ENCODE results near the gene PLK4. TPM values are rescaled to one million over a fixed set of nuclear protein-coding genes. Genes with fewer than 3 reads are reported as not detected.

The PLK4 gene
- total RNA-seq = 16.3 and 17.4 TPM in 2 replicates

DNA sequence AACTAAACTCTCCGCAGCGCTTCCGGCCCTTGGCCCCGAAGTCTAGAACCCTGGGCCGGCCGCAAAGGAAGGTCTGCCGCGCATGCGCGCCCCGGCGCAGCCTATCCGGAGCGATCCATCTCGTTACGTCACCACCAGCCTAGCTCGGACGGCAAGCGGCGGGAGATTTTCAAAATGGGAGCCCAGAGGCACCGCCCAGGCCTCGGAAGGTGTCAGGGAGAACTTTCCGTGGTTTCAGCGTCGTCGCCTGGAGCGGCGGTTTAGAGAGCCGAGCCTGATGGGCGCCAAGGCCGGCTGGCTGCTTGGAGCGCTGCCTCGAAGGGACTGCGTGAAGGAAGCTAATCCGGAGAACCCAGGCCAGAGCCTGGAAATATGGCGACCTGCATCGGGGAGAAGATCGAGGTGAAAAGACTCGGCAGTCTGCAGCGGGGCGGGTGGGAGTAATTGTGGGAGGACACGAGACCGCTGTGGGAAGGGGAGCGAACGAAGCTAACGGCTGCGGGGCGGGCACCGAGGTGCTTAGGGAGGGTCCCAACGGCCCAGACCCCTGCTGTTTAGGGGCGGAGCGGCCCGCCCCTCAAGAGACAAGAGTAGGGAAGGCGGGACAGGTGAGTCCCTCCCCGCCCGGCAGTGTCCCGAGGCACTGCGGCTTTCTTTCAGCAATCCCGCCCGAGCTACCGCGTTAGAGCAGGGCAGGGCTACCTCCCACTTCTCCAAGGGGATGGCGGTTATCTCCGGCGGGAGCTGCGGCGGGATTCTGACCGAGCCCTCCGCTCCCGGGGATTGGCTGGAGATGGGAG, at the start of gene PLK4:
Gene PLK4, plus strand, starts transcription at position 131 of the 800 bp plus-strand sequence. Its CDS starts 242 bp downstream, at position 373.

Other genes starting within 250 kb of the PLK4 start
- 1.6 and 1.7 TPM in 2 replicates for gene INTU, start 247.9 kb upstream of the PLK4 start, total RNA-seq
- gene SLC25A31, start 150.5 kb upstream of the PLK4 start, total RNA-seq = not detected in 2 replicates
- 9.8 and 17.3 TPM in 2 replicates for gene HSPA4L, start 98.6 kb upstream of the PLK4 start, total RNA-seq
- 7.5 and 9.9 TPM in 2 replicates for gene MFSD8, start 84.3 kb downstream of the PLK4 start, total RNA-seq
- gene ABHD18, start 84.5 kb downstream of the PLK4 start, total RNA-seq = 3.6 and 5.1 TPM in 2 replicates
- 17.0 and 17.5 TPM in 2 replicates for gene LARP1B, start 180.4 kb downstream of the PLK4 start, total RNA-seq

Data from mammary microvascular endothelial cell (primary cell).